ENCODE data around the gene GNPDA1. TPM values are rescaled to one million over a fixed set of nuclear protein-coding genes. Genes with fewer than 3 reads are reported as not detected.

Gene GNPDA1
- total and polyA plus RNA-seq, 2 of the 8 experiments (the other 6 are each of a cell fraction or from before 2014, with no cell fraction given) = 33.0 to 94.3 TPM

- no peaks in the 10 kb centered on the region for H3K79me1 ChIP-seq (ENCODE audit: low read depth, low read length)
- no peaks in the 10 kb centered on the region for H3K4me1 ChIP-seq (replicated peaks in 1 of 4; ENCODE audit: control insufficient read depth in 3 of 4, insufficient read depth in 4 of 4, low read length in 3 of 4)
- POLR2A ChIA-PET (ENCODE audit: partially characterized antibody) = interaction anchor here (0.9 to 1.1 kb wide), 2 partner anchors 11 to 17 kb away, joined by 3 to 4 read pairs; partner anchors contain the start of gene RNF14
- H3K4me3 ChIP-seq (ENCODE audit: extremely low read depth in 1 of 4, insufficient read depth in 2 of 4, low read depth in 3 of 4, low read length in 4 of 4) = no peak overlapping the region
- no peak overlapping the region for H2BK5ac ChIP-seq (ENCODE audit: low read depth, low read length)
- H3K9ac ChIP-seq (replicated peaks in 1 of 4; ENCODE audit: extremely low read depth in 1 of 4, low read depth in 3 of 4, low read length in 3 of 4) = no peak overlapping the region
- H4K91ac ChIP-seq (replicated peaks; ENCODE audit: insufficient read length, low read length) = no peak overlapping the region
- no peak overlapping the region for H3K56ac ChIP-seq (replicated peaks; ENCODE audit: insufficient read length, low read depth, low read length)
- H2BK12ac ChIP-seq (ENCODE audit: low read depth, low read length) = no peak overlapping the region
- H2AFZ ChIP-seq (ENCODE audit: low read length) = no peak overlapping the region
- no peaks in the 10 kb centered on the region for H3K23me2 ChIP-seq (ENCODE audit: low read depth, low read length)
- H3K79me2 ChIP-seq (ENCODE audit: control insufficient read depth in 1 of 2, insufficient read depth in 2 of 2, low read length in 2 of 2) = no peaks in the 10 kb centered on the region
- H3K27ac ChIP-seq (ENCODE audit: low read depth, low read length) = no peak overlapping the region
- H3K9me3 ChIP-seq (ENCODE audit: insufficient read depth in 2 of 2, low read depth in 1 of 2, low read length in 1 of 2) = no peaks in the 10 kb centered on the region
- H2BK15ac ChIP-seq (ENCODE audit: low read length) = no peak overlapping the region
- no peak overlapping the region for H4K5ac ChIP-seq (ENCODE audit: insufficient read length, low read depth, low read length)
- H3K27me3 ChIP-seq (replicated peaks in 1 of 4; ENCODE audit: control insufficient read depth in 3 of 4, extremely low read depth in 1 of 4, insufficient read depth in 3 of 4, low read length in 3 of 4) = no peaks in the 10 kb centered on the region
- no peaks in the 10 kb centered on the region for H4K20me1 ChIP-seq (replicated peaks in 1 of 2; ENCODE audit: control insufficient read depth in 1 of 2, insufficient read depth in 2 of 2, low read length in 2 of 2)
- CTCF ChIA-PET (ENCODE audit: partially characterized antibody) = interaction anchor here (1.1 to 2.4 kb wide), 4 partner anchors 17 to 157 kb away, joined by 5 to 8 read pairs (median 7); partner anchors contain the start of genes GNPDA1 and RNF14
- no peak overlapping the region for H3K14ac ChIP-seq (ENCODE audit: insufficient read length)
- peaks cover 0 to 27% (median 11%) of the 10 kb centered on the region in 4 experiments; a peak in 5 of 8 replicates for H3K36me3 ChIP-seq (ENCODE audit: control insufficient read depth in 2 of 4, insufficient read depth in 4 of 4, low read length in 3 of 4)
- FAIRE-seq = no peak
- no peak overlapping the region for H2BK120ac ChIP-seq (replicated peaks; ENCODE audit: low read depth, low read length)
- H3K18ac ChIP-seq (ENCODE audit: extremely low read depth, low read length) = no peak overlapping the region
- no peak overlapping the region for H2AK5ac ChIP-seq (ENCODE audit: low read depth, low read length)
- no peak for DNase-seq (ENCODE audit: low read depth in 1 of 2, low spot score in 2 of 2)
- TF ChIP-seq MAX (IDR thresholded peaks at IDR 0.05) (no peak), BACH1 (IDR thresholded peaks at IDR 0.05; ENCODE audit: low read length) (no peak), TEAD4 (IDR thresholded peaks at IDR 0.05; ENCODE audit: low read depth, low read length) (no peak), JUND (IDR thresholded peaks at IDR 0.05; ENCODE audit: low read length) (no peak), NANOG (IDR thresholded peaks at IDR 0.05; ENCODE audit: insufficient read depth, low read depth, low read length, poor library complexity, severe bottlenecking) (no peak), KDM4A (IDR thresholded peaks at IDR 0.05; ENCODE audit: low read depth, low read length, severe bottlenecking) (no peak)
- no peak overlapping the region for H2BK20ac ChIP-seq (ENCODE audit: low read length)
- H4K8ac ChIP-seq (ENCODE audit: extremely low read depth, insufficient read depth, low read length) = no peak overlapping the region
- H3K4me2 ChIP-seq (ENCODE audit: insufficient read depth in 1 of 2, low read depth in 2 of 2, low read length in 2 of 2) = no peak overlapping the region
- no peak overlapping the region for H3K23ac ChIP-seq (ENCODE audit: insufficient read length)
- H3K4ac ChIP-seq (replicated peaks; ENCODE audit: insufficient read length, low read depth, low read length) = no peak overlapping the region
Observed at GRCh38 chr5:141986072-141986471, 26.8 kb downstream of the GNPDA1 start.

Measured in H1 (cell line).